ENCODE measurements around the gene ATRNL1. TPM values are rescaled to one million over a fixed set of nuclear protein-coding genes. Genes with fewer than 3 reads are reported as not detected.

Gene ATRNL1
- polyA plus RNA-seq, 3 donors: not detected

GRCh38 chr10:115432188-115432819 lies 339.1 kb downstream of the ATRNL1 start:
- no peaks in the 10 kb centered on the region for H3K9me3 ChIP-seq (replicated peaks in 1 of 2; ENCODE audit: control insufficient read depth in 1 of 2, insufficient read depth in 1 of 2, low read length in 2 of 2)
- TF ChIP-seq CTCF (IDR thresholded peaks at IDR 0.05): no peak
- no peaks in the 10 kb centered on the region for H4K20me1 ChIP-seq (ENCODE audit: insufficient read depth, low read length)
- H3K27ac ChIP-seq (ENCODE audit: low read depth in 1 of 2, low read length in 2 of 2): no peak overlapping the region
- H3K9ac ChIP-seq (ENCODE audit: insufficient read depth, low read length, poor library complexity, severe bottlenecking): no peak overlapping the region
- WGBS (ENCODE audit: insufficient coverage): no CpG with 5 or more reads among the region's 4 CpGs
- H3K79me2 ChIP-seq (ENCODE audit: insufficient read depth, low read length): no peaks in the 10 kb centered on the region
- H3K9me3 Mint-ChIP-seq: no peaks in the 10 kb centered on the region
- H3K4me1 ChIP-seq (ENCODE audit: control insufficient read depth in 1 of 2, insufficient read depth in 2 of 2, low read length in 2 of 2): no peaks in the 10 kb centered on the region
- DNase-seq: no peak
- intact Hi-C loops (cut with micrococcal nuclease): no loop called here
- no peak overlapping the region for H3K4me3 ChIP-seq (replicated peaks in 1 of 3; ENCODE audit: low read depth in 2 of 3, low read length in 3 of 3)
- no peak overlapping the region for H3K27ac Mint-ChIP-seq
- no peak overlapping the region for H2AFZ ChIP-seq (ENCODE audit: insufficient read depth, low read depth, low read length, poor library complexity, severe bottlenecking)
- H3K27me3 ChIP-seq (ENCODE audit: control insufficient read depth in 2 of 2, insufficient read depth in 2 of 2, low read length in 2 of 2): no peaks in the 10 kb centered on the region
- no peak overlapping the region for H3K4me3 Mint-ChIP-seq
- no peaks in the 10 kb centered on the region for H3K36me3 ChIP-seq (replicated peaks in 1 of 2; ENCODE audit: control insufficient read depth in 1 of 2, insufficient read depth in 2 of 2, low read length in 2 of 2)
- no peak overlapping the region for H3K4me2 ChIP-seq (replicated peaks; ENCODE audit: extremely low read depth, low read length, poor library complexity, severe bottlenecking)
- no peaks in the 10 kb centered on the region for H3K36me3 Mint-ChIP-seq
- no peaks in the 10 kb centered on the region for H3K4me1 Mint-ChIP-seq
- H3K27me3 Mint-ChIP-seq (ENCODE audit: low read depth in 3 of 3): no peaks in the 10 kb centered on the region

GRCh38 chr10:115436999-115437398 lies 343.8 kb downstream of the ATRNL1 start:
- H3K4me1 ChIP-seq (ENCODE audit: control insufficient read depth in 1 of 2, insufficient read depth in 2 of 2, low read length in 2 of 2): no peaks in the 10 kb centered on the region
- no CpG with 5 or more reads among the region's 3 CpGs for WGBS (ENCODE audit: insufficient coverage)
- no peaks in the 10 kb centered on the region for H3K9me3 ChIP-seq (replicated peaks in 1 of 2; ENCODE audit: control insufficient read depth in 1 of 2, insufficient read depth in 1 of 2, low read length in 2 of 2)
- H3K27me3 ChIP-seq (ENCODE audit: control insufficient read depth in 2 of 2, insufficient read depth in 2 of 2, low read length in 2 of 2): no peaks in the 10 kb centered on the region
- intact Hi-C loops (cut with micrococcal nuclease): no loop called here
- no peaks in the 10 kb centered on the region for H3K79me2 ChIP-seq (ENCODE audit: insufficient read depth, low read length)
- no peak for DNase-seq
- H3K4me3 ChIP-seq (replicated peaks in 1 of 3; ENCODE audit: low read depth in 2 of 3, low read length in 3 of 3): no peak overlapping the region
- no peaks in the 10 kb centered on the region for H3K9me3 Mint-ChIP-seq
- no peak overlapping the region for H3K27ac Mint-ChIP-seq
- no peaks in the 10 kb centered on the region for H4K20me1 ChIP-seq (ENCODE audit: insufficient read depth, low read length)
- H3K36me3 ChIP-seq (replicated peaks in 1 of 2; ENCODE audit: control insufficient read depth in 1 of 2, insufficient read depth in 2 of 2, low read length in 2 of 2): no peaks in the 10 kb centered on the region
- H3K27ac ChIP-seq (ENCODE audit: low read depth in 1 of 2, low read length in 2 of 2): no peak overlapping the region
- no peaks in the 10 kb centered on the region for H3K36me3 Mint-ChIP-seq
- H3K4me1 Mint-ChIP-seq: no peaks in the 10 kb centered on the region
- H2AFZ ChIP-seq (ENCODE audit: insufficient read depth, low read depth, low read length, poor library complexity, severe bottlenecking): no peak overlapping the region
- no peak overlapping the region for H3K9ac ChIP-seq (ENCODE audit: insufficient read depth, low read length, poor library complexity, severe bottlenecking)
- H3K4me3 Mint-ChIP-seq: no peak overlapping the region
- no peak for TF ChIP-seq CTCF (IDR thresholded peaks at IDR 0.05)
- no peaks in the 10 kb centered on the region for H3K27me3 Mint-ChIP-seq (ENCODE audit: low read depth in 3 of 3)
- no peak overlapping the region for H3K4me2 ChIP-seq (replicated peaks; ENCODE audit: extremely low read depth, low read length, poor library complexity, severe bottlenecking)

Measured in CD14-positive monocyte (primary cell).